HCT116 (cell line): ENCODE results near the gene APBB1IP. TPM values are rescaled to one million over a fixed set of nuclear protein-coding genes. Genes with fewer than 3 reads are reported as not detected.

Experiments
- ATAC-seq: fragments of 200-7000 bp; cut with Tn5 transposase; 2 replicates; pipeline ENCODE4 v1.9.1; 2020; ENCODE audit warnings: mild to moderate bottlenecking, moderate library complexity
- BruUV-seq: library from RNA; stranded (reverse); fragments of 400-500 nt; replicated peaks from 2 replicates; lab custom pipeline; 2021; lab: Mats Ljungman, UMichigan
- CTCF ChIA-PET: fragments of 300-600 bp; sonication (Branson Sonifier 250); formaldehyde crosslinking; loops from one replicate; lab custom pipeline; 2021; ENCODE audit warnings: antibody characterized with exemption; lab: Charles Lee
- POLR2A ChIA-PET: fragments of 300-600, 350-600 bp; sonication (Branson Sonifier 250); formaldehyde crosslinking; loops from one replicate; lab custom pipeline; 2021; ENCODE audit warnings: antibody characterized with exemption; lab: Charles Lee
- RAD21 ChIA-PET, 2 experiments: fragments of 300-600 bp; sonication (Branson Sonifier 250); formaldehyde crosslinking; loops; one replicate each; lab custom pipeline; 2023; ENCODE audit warnings: low total read pairs in 2 of 2; ENCODE audit not compliant: uncharacterized antibody in 2 of 2, unreplicated experiment in 2 of 2, low non-redundant PET in 1 of 2; lab: Charles Lee
- DNase-seq: peaks from one replicate; pipeline ENCODE4 v3.0.0-alpha.2; 2010; ENCODE audit warnings: low read depth, low spot score
- H2AFZ ChIP-seq: fragments of 200-600 bp; shearing (Covaris generic), sonication (generic); 2 replicates; pipeline ENCODE4 v1.6.1; 2017; ENCODE audit warnings: low read depth, mixed run types, mixed read lengths, antibody characterized with exemption, low read length; ENCODE audit not compliant: poor library complexity, severe bottlenecking
- H3K27ac ChIP-seq: 2 replicates; pipeline ENCODE4 v1.5.1; 2012; ENCODE audit warnings: low read depth, low read length
- H3K27me3 ChIP-seq: fragments of 200-600 bp; sonication (generic); 2 replicates; pipeline ENCODE4 v1.6.1; 2016; ENCODE audit warnings: mixed run types, low read length, mixed read lengths; ENCODE audit not compliant: insufficient read depth
- H3K36me3 ChIP-seq, 2 experiments: fragments of 200-500 bp in 1 of 2; fragments of 200-600 bp in 1 of 2; sonication (Bioruptor generic) in 1 of 2; sonication (generic) in 1 of 2; 2 replicates each; pipeline versions ENCODE4 v1.5.1 to v1.6.1; 2014 to 2016; ENCODE audit warnings: low read length in 2 of 2, inconsistent platforms in 1 of 2, mixed read lengths in 1 of 2, mixed run types in 1 of 2; ENCODE audit not compliant: insufficient read depth in 2 of 2, control insufficient read depth in 1 of 2
- H3K4me1 ChIP-seq, 2 experiments: fragments of 200-600 bp in 1 of 2; sonication (generic) in 1 of 2; 2 replicates each; pipeline versions ENCODE4 v1.5.1 to v1.6.1; 2012 to 2017; ENCODE audit warnings: low read length in 2 of 2, inconsistent platforms in 1 of 2, mild to moderate bottlenecking in 1 of 2, mixed read lengths in 1 of 2, mixed run types in 1 of 2, moderate library complexity in 1 of 2; ENCODE audit not compliant: insufficient read depth in 2 of 2, control insufficient read depth in 1 of 2
- H3K4me2 ChIP-seq: fragments of 200-600 bp; sonication (generic); 2 replicates; pipeline ENCODE4 v1.6.1; 2017; ENCODE audit warnings: mixed run types, low read length, mixed read lengths
- H3K4me3 ChIP-seq, 2 experiments: fragments of 200-600 bp in 1 of 2; sonication (generic) in 1 of 2; replicated peaks in 1 of 2; 2 replicates each; pipeline ENCODE4 v1.5.1; 2011 to 2016; ENCODE audit warnings: low read length in 2 of 2, control low read depth in 1 of 2, low read depth in 1 of 2, mild to moderate bottlenecking in 1 of 2, mixed read lengths in 1 of 2, mixed run types in 1 of 2
- H3K79me2 ChIP-seq: fragments of 200-600 bp; sonication (generic); 2 replicates; pipeline ENCODE4 v1.6.1; 2017; ENCODE audit warnings: mild to moderate bottlenecking, mixed run types, low read length, moderate library complexity, mixed read lengths; ENCODE audit not compliant: insufficient read depth
- H3K9ac ChIP-seq: fragments of 200-600 bp; sonication (generic); 2 replicates; pipeline ENCODE4 v1.6.1; 2016; ENCODE audit warnings: low read length, mixed read lengths
- H3K9me2 ChIP-seq: fragments of 200-600 bp; sonication (generic), shearing (Covaris generic); 2 replicates; pipeline ENCODE4 v1.6.1; 2017; ENCODE audit warnings: mixed run types, mild to moderate bottlenecking, moderate library complexity; ENCODE audit not compliant: insufficient read depth
- H3K9me3 ChIP-seq, 2 experiments: fragments of 200-500 bp in 1 of 2; fragments of 200-600 bp in 1 of 2; sonication (Bioruptor generic) in 1 of 2; sonication (generic) in 1 of 2; 2 replicates each; pipeline ENCODE4 v1.6.1; 2014 to 2017; ENCODE audit warnings: low read length in 2 of 2, mixed read lengths in 2 of 2, inconsistent platforms in 1 of 2, low read depth in 1 of 2, mild to moderate bottlenecking in 1 of 2, mixed run types in 1 of 2, moderate library complexity in 1 of 2; ENCODE audit not compliant: control insufficient read depth in 1 of 2, insufficient read depth in 1 of 2
- H4K20me1 ChIP-seq: fragments of 200-600 bp; sonication (generic), shearing (Covaris generic); 2 replicates; pipeline ENCODE4 v1.6.1; 2017; ENCODE audit warnings: mixed run types, mild to moderate bottlenecking, moderate library complexity; ENCODE audit not compliant: insufficient read depth
- CEBPB ChIP-seq: IDR thresholded peaks from 2 replicates; pipeline ENCODE4 v1.6.1; 2012; ENCODE audit warnings: low read depth
- EGR1 ChIP-seq: IDR thresholded peaks from 2 replicates; pipeline ENCODE4 v1.6.1; 2012; ENCODE audit warnings: low read depth
- EZH2 ChIP-seq: fragments of 200-600 bp; sonication (generic); IDR thresholded peaks from 2 replicates; pipeline ENCODE4 v1.6.1; 2017; ENCODE audit warnings: antibody characterized with exemption, mixed run types
- POLR2A ChIP-seq: IDR thresholded peaks from 2 replicates; pipeline ENCODE4 v1.7.0; 2011; ENCODE audit warnings: borderline replicate concordance; ENCODE audit not compliant: insufficient read depth, insufficient read length; ENCODE audit errors: extremely low read depth
- TCF7L2 ChIP-seq: IDR thresholded peaks from 2 replicates; pipeline ENCODE4 v1.7.0; 2011; ENCODE audit warnings: borderline replicate concordance, inconsistent platforms; ENCODE audit not compliant: insufficient read depth, insufficient read length; ENCODE audit errors: extremely low read depth
- YY1 ChIP-seq: IDR thresholded peaks from 2 replicates; pipeline ENCODE4 v1.6.1; 2011; ENCODE audit warnings: low read length, low read depth, moderate library complexity, mild to moderate bottlenecking; ENCODE audit not compliant: insufficient replicate concordance; ENCODE audit errors: extremely low read depth
- ZNF274 ChIP-seq: fragments of 200-500 bp; sonication (Bioruptor generic); IDR thresholded peaks from 2 replicates; pipeline ENCODE4 v1.6.1; 2014; ENCODE audit warnings: mild to moderate bottlenecking, low read depth, low read length, inconsistent platforms
- intact Hi-C: fragments of 100-400 bp; cut with micrococcal nuclease; formaldehyde crosslinking; loops from 2 replicates; pipeline ENCODE4 v1.10.0; 2022
- total RNA-seq: library from RNA; stranded (reverse); gene quantifications from one replicate; pipeline ENCODE4 v1.2.1, GENCODE V29; 2021; ENCODE audit not compliant: unreplicated experiment
- TF ChIP-seq, protein P1 (sequence below): IDR thresholded peaks from 2 replicates; pipeline ENCODE4 v1.6.1; 2012

Gene APBB1IP
- total RNA-seq, 1 experiment from 2014 or later, result 0.27 TPM

- TF ChIP-seq CEBPB (no peak), POLR2A (no peak), EZH2 (no peak), EGR1 (no peak)
These were observed 1.9 kb downstream of the APBB1IP start (continued) for GRCh38 chr10:26440088-26440470.

GRCh38 chr10:26441491-26442214 is 3.5 kb downstream of the APBB1IP start:
- no peaks in the 10 kb centered on the region for H3K79me2 ChIP-seq
- H3K4me3 ChIP-seq, result no peak overlapping the region
- CTCF ChIA-PET, result no interaction called here
- no peaks in the 10 kb centered on the region for H3K36me3 ChIP-seq
- no peaks in the 10 kb centered on the region for H4K20me1 ChIP-seq
- BruUV-seq, result no TSS peak
- ATAC-seq, result no peak
- no peaks in the 10 kb centered on the region for H3K9me3 ChIP-seq
- intact Hi-C loops, result no loop called here
- H3K9me2 ChIP-seq, result no peaks in the 10 kb centered on the region
- POLR2A ChIA-PET, result no interaction called here
- TF ChIP-seq, protein P1, sequence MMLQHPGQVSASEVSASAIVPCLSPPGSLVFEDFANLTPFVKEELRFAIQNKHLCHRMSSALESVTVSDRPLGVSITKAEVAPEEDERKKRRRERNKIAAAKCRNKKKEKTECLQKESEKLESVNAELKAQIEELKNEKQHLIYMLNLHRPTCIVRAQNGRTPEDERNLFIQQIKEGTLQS, result no peak
- no peak for TF ChIP-seq YY1
- no peak for TF ChIP-seq ZNF274
- TF ChIP-seq TCF7L2, result no peak
- TF ChIP-seq, all 23 proteins: peak for 0
- Histone ChIP-seq H3K4me1 (no peaks in the 10 kb centered on the region), H3K27ac (no peak overlapping the region), H2AFZ (no peak overlapping the region), H3K9ac (no peak overlapping the region), H3K4me2 (no peak overlapping the region), H3K27me3 (no peaks in the 10 kb centered on the region)
- RAD21 ChIA-PET, result no interaction called here
- DNase-seq, result no peak
